Gastroesophageal sphincter (tissue), 4 donors: Measurements from ENCODE around the gene CRYL1. TPM values are rescaled to one million over a fixed set of nuclear protein-coding genes. Genes with fewer than 3 reads are reported as not detected.
"Not testable (repeated sequence)": the region's sequence is repeated elsewhere in the genome, so short reads cannot be mapped to it uniquely, and the experiment has no call there.

Experiments
- ATAC-seq: fragments of 150-250 bp; one replicate; pipeline ENCODE4 v1.9.1; 2016; ENCODE audit warnings: mild to moderate bottlenecking, moderate library complexity
- H3K27ac ChIP-seq, 4 donors: fragments of 200-600 bp; sonication (generic) in 3 of 4; 1 replicate in 3 of 4; 2 replicates in 1 of 4; pipeline ENCODE4 v1.5.1; 2016 to 2019
- H3K27me3 ChIP-seq: fragments of 200-600 bp; sonication (generic); one replicate; pipeline ENCODE4 v1.5.1; 2019
- H3K36me3 ChIP-seq, 2 donors: fragments of 200-600 bp; sonication (generic); one replicate each; pipeline ENCODE4 v1.5.1; 2019; ENCODE audit warnings: control low read depth in 1 of 2
- H3K4me1 ChIP-seq, 3 donors: fragments of 200-600 bp; sonication (generic); 1 replicate in 2 of 3; 2 replicates in 1 of 3; pipeline ENCODE4 v1.5.1; 2016 to 2019; ENCODE audit warnings: control low read depth in 2 of 3
- H3K4me3 ChIP-seq, 2 donors: fragments of 200-600 bp; sonication (generic); one replicate each; pipeline ENCODE4 v1.5.1; 2019; ENCODE audit warnings: mild to moderate bottlenecking in 1 of 2, moderate library complexity in 1 of 2
- H3K9me3 ChIP-seq, 3 donors: fragments of 200-600 bp; sonication (generic); one replicate each; pipeline ENCODE4 v1.5.1; 2017 to 2019; ENCODE audit warnings: control low read depth in 2 of 3
- CTCF ChIP-seq, 4 experiments: fragments of 200-600 bp in 2 of 4; fragments of 450-650 bp in 2 of 4; sonication (generic) in 1 of 4; IDR thresholded peaks; one replicate each; pipeline ENCODE4 v1.5.1; 2017 to 2019; ENCODE audit warnings: antibody characterized with exemption in 4 of 4, mild to moderate bottlenecking in 2 of 4, moderate library complexity in 2 of 4
- EP300 ChIP-seq: sonication (generic); formaldehyde crosslinking; IDR thresholded peaks from one replicate; pipeline ENCODE4 v1.6.1; 2017; ENCODE audit warnings: antibody characterized with exemption, mild to moderate bottlenecking
- POLR2A ChIP-seq, 2 donors: fragments of 450-650 bp; IDR thresholded peaks; one replicate each; pipeline ENCODE4 v1.6.1; 2017; ENCODE audit warnings: antibody characterized with exemption in 2 of 2, mild to moderate bottlenecking in 2 of 2, moderate library complexity in 1 of 2
- POLR2AphosphoS5 ChIP-seq: sonication (generic); formaldehyde crosslinking; IDR thresholded peaks from one replicate; pipeline ENCODE4 v1.6.1; 2017; ENCODE audit warnings: antibody characterized with exemption
- WGBS, 2 donors: methylation state at CpG; one replicate each; pipeline ENCODE4 v1.1.5; 2018; ENCODE audit warnings: low coverage in 1 of 2; 5-methylcytosine and 5-hydroxymethylcytosine counted together
- total RNA-seq, 4 donors: library from RNA; depleted of rRNA; stranded (reverse); fragments of >200 nt; gene quantifications; one replicate each; pipeline ENCODE4 v1.1.0, GENCODE V29; 2016

Gene CRYL1
- total RNA-seq, 4 donors from 2014 or later, result 45.9 to 55.9 (median 47.0) TPM

DNA sequence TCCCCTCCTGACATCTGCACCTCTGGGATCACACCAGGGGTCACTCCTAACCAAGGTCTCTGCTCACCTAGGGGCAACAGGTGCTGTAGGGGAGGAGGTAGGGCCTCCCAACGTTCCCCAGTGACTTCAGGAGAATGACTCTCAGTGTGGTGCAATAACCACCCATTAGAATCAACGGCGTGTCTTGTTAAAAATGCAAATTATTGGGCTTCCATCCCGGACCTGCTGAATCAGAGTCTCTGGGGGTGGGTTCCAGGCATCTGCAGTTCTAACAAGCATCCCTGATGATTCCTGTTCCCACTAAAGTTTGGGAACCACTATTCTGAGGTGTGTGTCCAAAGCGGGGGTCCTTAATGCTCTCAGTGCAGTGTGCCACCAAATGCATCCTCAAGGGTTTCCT is 84.6 kb downstream of the CRYL1 start:
- 60 to 100% methylated on average over 1 to 2 of the region's 5 CpGs for WGBS, 2 donors
- no peak for ATAC-seq
- H3K9me3 ChIP-seq, result peaks cover 0 to 6% (median 0%) of the 10 kb centered on the region in 3 donors
- H3K4me3 ChIP-seq, result no peak overlapping the region
- TF ChIP-seq CTCF (IDR thresholded peaks at IDR 0.05) (no peak), POLR2AphosphoS5 (no peak), POLR2A (IDR thresholded peaks at IDR 0.05) (no peak), EP300 (no peak)
- no peak overlapping the region for H3K27ac ChIP-seq
- H3K36me3 ChIP-seq, result peaks cover 0 to 26% of the 10 kb centered on the region in 2 donors
- no peaks in the 10 kb centered on the region for H3K27me3 ChIP-seq
- no peaks in the 10 kb centered on the region for H3K4me1 ChIP-seq

GRCh38 chr13:20439261-20439660 is 86.4 kb downstream of the CRYL1 start:
- ATAC-seq, result no peak
- H3K27me3 ChIP-seq, result no peaks in the 10 kb centered on the region
- TF ChIP-seq CTCF (IDR thresholded peaks at IDR 0.05) (no peak), POLR2AphosphoS5 (no peak), EP300 (no peak), POLR2A (IDR thresholded peaks at IDR 0.05) (no peak)
- no peaks in the 10 kb centered on the region for H3K9me3 ChIP-seq
- 68 to 83% methylated on average over 2 to 4 of the region's 4 CpGs for WGBS, 2 donors
- peaks cover 0 to 35% of the 10 kb centered on the region in 2 donors for H3K36me3 ChIP-seq
- no peak overlapping the region for H3K4me3 ChIP-seq
- H3K27ac ChIP-seq, result no peak overlapping the region
- no peaks in the 10 kb centered on the region for H3K4me1 ChIP-seq

- no peak for ATAC-seq
- Histone ChIP-seq H3K36me3 (peaks cover 0 to 35% of the 10 kb centered on the region in 2 donors), H3K9me3 (no peaks in the 10 kb centered on the region), H3K27me3 (no peaks in the 10 kb centered on the region), H3K4me1 (no peaks in the 10 kb centered on the region), H3K4me3 (no peak overlapping the region), H3K27ac (no peak overlapping the region)
- TF ChIP-seq CTCF (IDR thresholded peaks at IDR 0.05), result no peak
- no peak for TF ChIP-seq EP300
- no peak for TF ChIP-seq POLR2AphosphoS5
- TF ChIP-seq POLR2A (IDR thresholded peaks at IDR 0.05), result no peak
- WGBS, 2 donors, result 97% methylated on average over 6 of the region's 6 CpGs; no CpG with 5 or more reads in 1 of the 2 donors
Observed at GRCh38 chr13:20438801-20439200, 86.9 kb downstream of the CRYL1 start.

- Histone ChIP-seq H3K27me3 (no peaks in the 10 kb centered on the region), H3K4me3 (no peak overlapping the region), H3K36me3 (peaks cover 0 to 52% of the 10 kb centered on the region in 2 donors), H3K4me1 (no peaks in the 10 kb centered on the region), H3K9me3 (no peaks in the 10 kb centered on the region), H3K27ac (no peak overlapping the region)
- TF ChIP-seq EP300, result no peak
- TF ChIP-seq CTCF (IDR thresholded peaks at IDR 0.05), result no peak
- TF ChIP-seq POLR2A (IDR thresholded peaks at IDR 0.05), result no peak
- no peak for TF ChIP-seq POLR2AphosphoS5
- no peak for ATAC-seq
- WGBS, 2 donors, result 70 to 80% methylated on average over 3 to 4 of the region's 10 CpGs
Observed at GRCh38 chr13:20436505-20436904, 89.2 kb downstream of the CRYL1 start.

GRCh38 chr13:20435616-20436368 is 89.9 kb downstream of the CRYL1 start:
- H3K9me3 ChIP-seq, result no peaks in the 10 kb centered on the region
- peaks cover 0 to 59% of the 10 kb centered on the region in 2 donors for H3K36me3 ChIP-seq
- ATAC-seq, result no peak
- 73 to 80% methylated on average over 3 to 13 of the region's 57 CpGs for WGBS, 2 donors
- no peak overlapping the region for H3K27ac ChIP-seq
- no peak overlapping the region for H3K4me3 ChIP-seq
- H3K4me1 ChIP-seq, result no peaks in the 10 kb centered on the region
- TF ChIP-seq EP300, result no peak
- TF ChIP-seq CTCF (IDR thresholded peaks at IDR 0.05), result no peak
- TF ChIP-seq POLR2AphosphoS5, result no peak
- no peak for TF ChIP-seq POLR2A (IDR thresholded peaks at IDR 0.05)
- no peaks in the 10 kb centered on the region for H3K27me3 ChIP-seq

DNA sequence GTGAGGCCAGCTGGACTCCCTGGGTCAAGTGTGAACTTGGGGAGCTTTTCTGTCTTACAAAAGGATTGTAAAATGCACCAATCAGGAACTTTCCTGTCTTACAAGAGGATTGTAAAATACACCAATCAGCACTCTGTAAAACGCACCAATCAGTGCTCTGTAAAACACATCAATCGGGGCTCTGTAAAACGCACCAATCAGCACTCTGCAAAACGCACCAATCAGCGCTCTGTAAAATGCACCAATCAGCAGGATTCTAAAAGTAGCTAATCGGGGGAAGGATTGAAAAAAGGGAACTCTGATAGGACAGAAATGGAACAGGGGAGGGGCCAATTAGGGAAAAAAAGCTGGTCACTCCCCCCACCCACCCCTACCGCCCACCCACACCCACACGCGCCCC is 91.4 kb downstream of the CRYL1 start:
- not testable (repeated sequence) for H3K4me1 ChIP-seq, ATAC-seq, H3K9me3 ChIP-seq, H3K27me3 ChIP-seq, H3K4me3 ChIP-seq, H3K27ac ChIP-seq
- 88% methylated on average over 9 of the region's 9 CpGs; no CpG with 5 or more reads in 1 of the 2 donors for WGBS, 2 donors
- peaks cover 0 to 74% of the 10 kb centered on the region in 2 donors for H3K36me3 ChIP-seq
